GM13977 (cell line): ENCODE results near the gene FHIT.

ENCODE experiments used
- DNase-seq: peaks from one replicate; pipeline ENCODE4 v3.0.0; 2012; ENCODE audit warnings: low spot score
- CTCF ChIP-seq: IDR thresholded peaks from 2 replicates; pipeline ENCODE4 v1.5.1; 2012; ENCODE audit warnings: mild to moderate bottlenecking, control low read depth; ENCODE audit not compliant: insufficient read depth; ENCODE audit errors: extremely low read depth, missing control alignments
- in situ Hi-C: fragments of 300-500 bp; cut with MboI; formaldehyde crosslinking; loops from one replicate; pipeline ENCODE4 v1.12.0; 2022; ENCODE audit warnings: low sequenced_read_pairs, low pct_unique_long_range_greater_than_20kb, mixed read lengths, inconsistent platforms; ENCODE audit not compliant: unreplicated experiment

The FHIT gene

GRCh38 chr3:61141227-61141626, 110.0 kb downstream of the FHIT start:
- TF ChIP-seq CTCF = no peak
- no peak for DNase-seq
- in situ Hi-C loops = no loop called here

GRCh38 chr3:61139686-61140085, 111.6 kb downstream of the FHIT start:
- in situ Hi-C loops = no loop called here
- DNase-seq = no peak
- no peak for TF ChIP-seq CTCF

- TF ChIP-seq CTCF = no peak
- no peak for DNase-seq
- in situ Hi-C loops = no loop called here
Observed at GRCh38 chr3:61138401-61138800, 112.9 kb downstream of the FHIT start.

GRCh38 chr3:61136191-61136590, 115.1 kb downstream of the FHIT start:
- no peak for TF ChIP-seq CTCF
- DNase-seq = no peak
- in situ Hi-C loops = no loop called here

GRCh38 chr3:61134532-61134931, 116.7 kb downstream of the FHIT start:
- no peak for TF ChIP-seq CTCF
- DNase-seq = no peak
- in situ Hi-C loops = no loop called here

- in situ Hi-C loops = no loop called here
- DNase-seq = peak; percentile 23
- TF ChIP-seq CTCF = no peak
Observed at GRCh38 chr3:61132062-61132461, 119.2 kb downstream of the FHIT start.

- DNase-seq = no peak
- TF ChIP-seq CTCF = no peak
- in situ Hi-C loops = no loop called here
Observed at GRCh38 chr3:61118830-61119229, 132.4 kb downstream of the FHIT start.
